ENCODE data around the gene LEMD3.

LEMD3 gene

GRCh38 chr12:65170209-65170881 lies 962 bp downstream of the LEMD3 start:
- DNase-seq = peak; percentile 70

- DNase-seq = no peak
Observed at GRCh38 chr12:65171073-65171472, 1.7 kb downstream of the LEMD3 start.

- DNase-seq = peak; percentile 11
Observed at GRCh38 chr12:65171870-65172269, 2.5 kb downstream of the LEMD3 start.

- DNase-seq = no peak
Observed at GRCh38 chr12:65175385-65175784, 6.0 kb downstream of the LEMD3 start.

- no peak for DNase-seq
Observed at GRCh38 chr12:65182012-65182739, 12.8 kb downstream of the LEMD3 start.

GRCh38 chr12:65184176-65184857 lies 14.9 kb downstream of the LEMD3 start:
- DNase-seq = no peak

GRCh38 chr12:65184858-65185229 lies 15.5 kb downstream of the LEMD3 start:
- DNase-seq = no peak

- no peak for DNase-seq
Observed at GRCh38 chr12:65187665-65188064, 18.3 kb downstream of the LEMD3 start.

- DNase-seq = no peak
Observed at GRCh38 chr12:65188179-65188701, 18.9 kb downstream of the LEMD3 start.

- no peak for DNase-seq
Observed at GRCh38 chr12:65189028-65189718, 19.8 kb downstream of the LEMD3 start.

GRCh38 chr12:65192963-65193516 lies 23.7 kb downstream of the LEMD3 start:
- DNase-seq = no peak

- DNase-seq = no peak
Observed at GRCh38 chr12:65194949-65195348, 25.6 kb downstream of the LEMD3 start.

- DNase-seq = no peak
Observed at GRCh38 chr12:65195387-65196055, 26.1 kb downstream of the LEMD3 start.

- DNase-seq = no peak
Observed at GRCh38 chr12:65196762-65197567, 27.6 kb downstream of the LEMD3 start.

- no peak for DNase-seq
Observed at GRCh38 chr12:65199604-65200003, 30.2 kb downstream of the LEMD3 start.

- no peak for DNase-seq
Observed at GRCh38 chr12:65200007-65200665, 30.8 kb downstream of the LEMD3 start.

GRCh38 chr12:65203376-65203775 lies 34.0 kb downstream of the LEMD3 start:
- DNase-seq = no peak

GRCh38 chr12:65204886-65205525 lies 35.6 kb downstream of the LEMD3 start:
- no peak for DNase-seq

GRCh38 chr12:65205886-65206285 lies 36.5 kb downstream of the LEMD3 start:
- DNase-seq = no peak

- DNase-seq = no peak
Observed at GRCh38 chr12:65208125-65208524, 38.7 kb downstream of the LEMD3 start.
